Measurements from ENCODE around the gene IGFL2.

DNA sequence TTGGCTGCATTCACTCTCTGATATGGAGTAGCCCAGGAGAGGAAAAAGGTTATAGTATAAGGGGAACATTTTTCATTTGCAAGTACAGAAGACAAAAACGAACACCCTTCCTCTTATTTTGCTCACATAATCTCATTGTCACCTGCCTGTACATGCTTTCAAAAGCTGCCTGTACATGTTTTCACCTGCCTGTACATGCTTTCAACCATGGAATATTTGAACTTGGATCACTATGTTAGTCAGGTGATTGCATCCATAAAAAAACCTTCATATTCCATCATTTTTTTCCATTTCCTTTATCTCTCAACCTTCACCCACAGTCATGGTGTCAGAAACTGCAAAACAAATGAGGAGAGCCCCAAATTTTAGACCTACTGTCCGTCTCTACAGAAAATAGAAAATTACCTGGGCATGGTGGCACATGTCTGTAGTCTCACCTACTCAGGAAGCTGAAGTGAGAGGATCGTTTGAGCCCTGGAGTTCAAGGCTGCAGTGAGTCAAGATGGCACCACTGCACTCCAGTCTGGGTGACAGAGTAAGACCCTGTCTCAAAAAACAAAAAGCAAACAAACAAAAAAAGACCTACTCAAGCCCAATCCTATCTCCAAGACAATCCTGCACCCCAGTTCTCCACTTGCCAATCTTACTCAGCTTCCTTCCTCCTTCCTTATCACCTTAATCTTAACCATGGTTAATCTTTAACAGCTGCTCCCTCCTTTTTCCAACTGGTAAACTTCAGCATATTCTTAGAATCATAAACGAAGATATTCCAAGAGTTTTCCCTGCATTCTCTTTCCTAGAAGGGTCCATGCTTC, 11.6 kb downstream of the IGFL2 start:
- TF ChIP-seq, protein P1, sequence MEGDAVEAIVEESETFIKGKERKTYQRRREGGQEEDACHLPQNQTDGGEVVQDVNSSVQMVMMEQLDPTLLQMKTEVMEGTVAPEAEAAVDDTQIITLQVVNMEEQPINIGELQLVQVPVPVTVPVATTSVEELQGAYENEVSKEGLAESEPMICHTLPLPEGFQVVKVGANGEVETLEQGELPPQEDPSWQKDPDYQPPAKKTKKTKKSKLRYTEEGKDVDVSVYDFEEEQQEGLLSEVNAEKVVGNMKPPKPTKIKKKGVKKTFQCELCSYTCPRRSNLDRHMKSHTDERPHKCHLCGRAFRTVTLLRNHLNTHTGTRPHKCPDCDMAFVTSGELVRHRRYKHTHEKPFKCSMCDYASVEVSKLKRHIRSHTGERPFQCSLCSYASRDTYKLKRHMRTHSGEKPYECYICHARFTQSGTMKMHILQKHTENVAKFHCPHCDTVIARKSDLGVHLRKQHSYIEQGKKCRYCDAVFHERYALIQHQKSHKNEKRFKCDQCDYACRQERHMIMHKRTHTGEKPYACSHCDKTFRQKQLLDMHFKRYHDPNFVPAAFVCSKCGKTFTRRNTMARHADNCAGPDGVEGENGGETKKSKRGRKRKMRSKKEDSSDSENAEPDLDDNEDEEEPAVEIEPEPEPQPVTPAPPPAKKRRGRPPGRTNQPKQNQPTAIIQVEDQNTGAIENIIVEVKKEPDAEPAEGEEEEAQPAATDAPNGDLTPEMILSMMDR (IDR thresholded peaks at IDR 0.05), result no peak
- no peak for TF ChIP-seq ZFX (IDR thresholded peaks at IDR 0.05; ENCODE audit: borderline replicate concordance)

Measured in 22Rv1 (cell line).